Stimulated activated naive CD4-positive, alpha-beta T cell treated with Interleukin-2 at 50 U/mL for 16 hours (primary cell): ENCODE measurements around the gene IL17B.

Experiments
- DNase-seq: peaks from one replicate; lab custom pipeline; 2025; lab: John Stamatoyannopoulos, UW

The IL17B gene

DNA sequence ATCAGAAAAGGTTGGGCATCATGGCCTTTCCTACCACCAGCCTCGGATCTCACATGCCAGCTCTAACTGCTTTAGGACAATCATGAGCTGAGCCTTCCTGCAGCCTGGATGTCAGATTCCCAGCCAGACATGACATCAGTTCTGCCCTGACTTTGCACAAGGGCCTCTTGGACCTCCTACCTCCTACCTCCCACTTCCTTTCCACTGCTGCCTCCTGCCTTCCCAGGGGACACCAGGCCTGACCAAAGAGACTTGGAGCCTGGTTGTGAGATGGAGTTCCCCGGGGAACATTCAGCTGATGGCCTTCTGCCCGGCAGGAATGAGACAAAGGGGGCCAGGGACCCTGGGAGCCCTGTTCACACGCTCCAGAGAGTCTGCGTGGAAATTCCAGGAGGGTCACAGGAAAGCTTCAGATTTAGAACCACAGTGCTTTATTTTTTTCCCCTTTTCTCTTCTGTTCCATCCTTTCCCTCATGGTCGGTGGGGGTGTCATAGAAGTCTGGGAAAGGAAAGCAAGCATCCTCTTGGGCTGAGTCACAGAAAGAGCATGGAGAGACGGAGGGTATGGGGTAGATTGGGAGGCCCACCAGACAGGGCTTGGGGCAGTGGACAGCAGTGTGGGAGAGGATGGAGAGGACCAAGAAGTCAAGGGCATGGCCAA is 35.4 kb upstream of the IL17B start:
- DNase-seq: no peak

DNA sequence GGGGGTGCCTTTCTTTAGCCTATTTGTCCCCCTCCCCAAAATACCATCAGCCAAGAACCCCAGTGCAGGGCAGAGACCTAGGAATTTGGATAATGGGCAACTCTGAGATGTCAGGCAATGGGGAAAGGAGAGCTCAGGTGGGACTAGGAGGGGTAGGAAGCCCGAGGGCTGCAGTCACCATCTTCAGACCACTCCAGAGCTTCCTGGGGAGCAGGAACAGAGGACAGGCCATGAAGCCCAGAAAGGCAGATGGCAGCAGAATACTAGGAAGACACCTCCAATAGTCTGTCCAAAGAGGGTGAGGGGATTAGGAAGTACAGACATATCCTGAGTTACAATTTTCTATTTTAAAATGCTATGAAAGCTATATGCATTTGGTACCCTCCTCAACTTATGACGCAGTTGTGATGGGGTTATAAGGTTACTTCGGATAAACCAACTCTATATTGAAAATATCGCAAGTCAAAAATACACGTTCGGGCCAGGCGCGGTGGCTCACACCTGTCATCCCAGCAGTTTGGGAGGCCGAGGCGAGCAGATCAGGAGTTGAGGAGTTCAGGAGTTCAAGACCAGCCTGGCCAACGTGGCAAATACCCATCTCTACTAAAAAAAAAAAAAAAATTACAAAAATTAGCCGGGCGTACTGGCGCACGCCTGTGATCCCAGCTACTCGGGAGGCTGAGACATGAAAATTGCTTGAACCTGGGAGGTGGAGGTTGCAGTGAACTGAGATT is 34.6 kb upstream of the IL17B start:
- no peak for DNase-seq

DNA sequence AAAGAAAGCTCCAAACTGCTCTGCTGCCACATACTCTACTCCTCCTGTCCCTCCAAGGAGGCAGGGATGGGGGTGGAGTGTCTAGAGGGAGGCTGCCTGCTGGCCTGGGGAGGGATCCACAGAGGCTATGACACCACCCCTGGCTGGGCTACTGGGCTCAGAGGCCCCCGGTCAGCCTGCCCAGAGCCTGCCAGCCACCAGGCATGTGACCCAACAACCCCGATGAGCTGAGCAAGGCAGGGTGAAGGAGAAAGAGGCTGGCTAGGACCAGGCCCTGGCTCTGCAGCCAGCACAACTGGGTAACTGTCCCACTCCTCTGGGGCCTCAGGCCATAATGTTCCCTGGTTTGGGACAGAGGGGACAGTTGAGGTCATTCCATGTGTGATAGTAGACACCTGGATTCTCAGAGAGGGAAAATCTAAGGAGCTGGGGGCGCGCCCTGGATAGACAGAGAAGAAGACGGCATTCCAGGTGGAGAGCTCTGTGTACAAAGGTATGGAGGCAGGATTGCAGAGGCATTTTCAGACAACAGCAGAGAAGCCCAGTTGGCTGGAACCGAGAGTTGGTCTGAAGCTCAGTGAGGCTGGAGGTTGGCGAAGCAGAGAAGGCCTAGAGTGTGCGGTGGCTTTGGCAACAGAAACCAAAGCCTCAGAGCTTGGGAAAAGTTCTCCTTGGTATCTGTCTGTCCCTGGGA is 33.8 kb upstream of the IL17B start:
- no peak for DNase-seq

DNA sequence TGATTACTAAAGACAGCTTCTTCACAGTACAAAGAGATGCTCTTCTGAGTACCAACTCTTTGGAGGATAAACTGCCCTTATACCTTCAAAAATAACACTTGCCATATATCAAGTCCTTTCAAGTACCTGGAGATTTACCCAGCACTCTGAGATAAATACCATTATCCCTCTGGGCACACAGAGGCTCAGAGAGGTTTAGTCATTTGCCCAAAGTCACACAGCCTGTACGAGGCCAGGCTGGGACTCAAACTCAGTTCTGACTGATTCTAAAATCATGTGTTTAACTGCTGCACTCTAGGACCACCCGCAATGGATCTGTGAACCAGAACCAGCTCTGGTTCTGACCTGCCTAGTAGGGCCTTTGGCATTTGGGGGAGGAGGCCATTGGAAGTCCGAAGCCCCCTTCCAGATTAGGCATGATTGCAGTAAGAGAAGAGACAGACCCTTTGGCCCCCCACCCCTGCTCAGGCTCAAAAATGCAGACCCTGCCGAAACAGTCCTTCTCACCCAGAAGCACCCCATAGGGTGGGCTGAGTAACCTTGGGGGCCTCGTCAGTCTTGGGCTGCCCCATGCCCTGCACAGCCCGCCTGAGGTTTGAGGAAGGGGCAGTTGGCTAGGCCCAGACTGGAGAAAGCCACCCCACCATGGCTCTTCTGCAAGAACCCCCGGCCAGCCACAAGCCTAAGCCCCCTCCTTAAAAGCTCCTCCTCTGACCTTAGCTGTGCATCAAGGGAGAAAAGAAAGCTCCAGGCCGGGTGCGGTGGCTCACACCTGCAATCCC is 32.8 kb upstream of the IL17B start:
- DNase-seq: no peak

DNA sequence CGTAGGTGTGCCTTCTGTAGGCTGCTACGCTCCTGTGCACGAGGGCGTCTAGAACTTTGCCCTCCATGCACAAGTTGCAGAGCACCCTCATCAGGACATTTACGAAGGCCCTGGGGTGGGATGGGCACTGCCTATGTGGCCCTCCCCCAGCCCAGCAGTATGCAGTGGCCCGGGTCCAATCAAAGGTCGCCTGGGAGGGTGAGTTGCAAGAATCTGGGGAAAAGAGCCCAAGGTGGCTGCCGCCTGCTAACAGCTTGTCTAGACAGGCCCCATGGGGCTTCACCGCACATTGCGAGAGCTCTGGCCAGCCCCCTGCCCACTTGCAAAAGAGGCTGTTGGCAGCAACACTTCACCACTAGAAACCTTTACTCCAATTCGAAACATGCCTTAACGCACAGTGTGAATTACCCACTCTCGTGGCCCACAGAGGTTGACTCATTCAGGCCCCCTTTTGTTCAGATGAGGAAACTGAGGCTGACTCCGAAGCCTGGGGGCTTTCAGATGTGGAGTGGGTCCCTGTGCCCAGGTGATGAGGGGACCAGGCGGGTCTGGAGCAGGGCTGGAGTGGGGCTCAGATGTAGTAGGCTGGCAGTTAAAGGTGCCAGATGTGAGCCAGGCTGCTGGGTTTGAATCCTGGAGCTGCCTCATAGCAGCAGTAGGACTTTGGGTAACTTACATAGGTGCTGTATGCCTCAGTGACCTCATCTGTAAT is 31.8 kb upstream of the IL17B start:
- no peak for DNase-seq

DNA sequence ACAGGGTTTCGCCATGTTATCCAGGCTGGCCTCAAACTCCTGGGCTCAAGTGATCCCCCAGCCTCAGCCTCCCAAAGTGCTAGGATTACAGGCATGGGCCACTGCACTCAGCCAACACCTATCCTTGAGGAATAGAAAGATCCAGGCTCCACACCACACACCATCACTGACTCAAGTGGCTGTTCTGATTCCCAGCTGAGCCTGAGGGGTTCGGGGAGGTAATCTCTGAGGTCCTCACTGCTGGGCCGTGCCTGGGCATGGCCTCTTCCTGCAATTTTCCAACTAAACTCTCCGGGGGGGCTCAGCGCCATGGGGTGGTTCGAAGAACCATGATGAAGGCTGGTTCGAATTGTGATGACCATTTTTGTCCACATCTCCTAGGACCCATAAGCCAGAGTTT is 31.0 kb upstream of the IL17B start:
- no peak for DNase-seq

DNA sequence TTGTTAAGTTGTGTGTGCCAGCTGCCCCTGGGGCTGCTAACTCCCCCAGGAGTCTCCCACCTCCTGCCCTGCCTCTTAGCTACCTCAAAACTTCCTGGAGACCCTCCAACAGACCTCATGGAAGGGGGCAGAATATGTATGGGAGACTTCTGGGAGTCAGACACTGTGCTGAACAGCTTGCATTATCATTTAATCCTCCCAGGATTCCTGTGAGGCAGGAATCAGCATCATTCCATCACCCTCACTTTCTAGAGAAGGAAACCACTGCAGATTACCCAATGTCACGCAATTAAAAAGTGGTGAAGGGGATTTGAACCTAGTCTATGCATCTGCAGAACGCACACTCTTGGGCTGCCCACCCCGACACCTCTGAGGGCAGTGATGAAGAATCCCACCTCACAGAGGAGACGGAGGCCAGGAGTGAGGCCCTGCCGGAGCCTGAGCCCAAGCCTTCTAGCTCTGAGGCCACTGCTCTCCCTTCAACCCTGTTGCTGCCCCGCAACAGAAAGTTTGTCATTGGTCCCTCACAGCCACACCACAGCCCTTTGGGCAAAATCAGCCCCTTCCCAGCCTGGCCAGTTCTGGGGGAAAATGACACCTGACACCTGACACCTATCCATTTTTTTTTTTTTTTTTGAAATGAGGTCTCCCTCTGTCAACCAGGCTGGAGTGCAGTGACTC is 30.3 kb upstream of the IL17B start:
- DNase-seq: no peak

DNA sequence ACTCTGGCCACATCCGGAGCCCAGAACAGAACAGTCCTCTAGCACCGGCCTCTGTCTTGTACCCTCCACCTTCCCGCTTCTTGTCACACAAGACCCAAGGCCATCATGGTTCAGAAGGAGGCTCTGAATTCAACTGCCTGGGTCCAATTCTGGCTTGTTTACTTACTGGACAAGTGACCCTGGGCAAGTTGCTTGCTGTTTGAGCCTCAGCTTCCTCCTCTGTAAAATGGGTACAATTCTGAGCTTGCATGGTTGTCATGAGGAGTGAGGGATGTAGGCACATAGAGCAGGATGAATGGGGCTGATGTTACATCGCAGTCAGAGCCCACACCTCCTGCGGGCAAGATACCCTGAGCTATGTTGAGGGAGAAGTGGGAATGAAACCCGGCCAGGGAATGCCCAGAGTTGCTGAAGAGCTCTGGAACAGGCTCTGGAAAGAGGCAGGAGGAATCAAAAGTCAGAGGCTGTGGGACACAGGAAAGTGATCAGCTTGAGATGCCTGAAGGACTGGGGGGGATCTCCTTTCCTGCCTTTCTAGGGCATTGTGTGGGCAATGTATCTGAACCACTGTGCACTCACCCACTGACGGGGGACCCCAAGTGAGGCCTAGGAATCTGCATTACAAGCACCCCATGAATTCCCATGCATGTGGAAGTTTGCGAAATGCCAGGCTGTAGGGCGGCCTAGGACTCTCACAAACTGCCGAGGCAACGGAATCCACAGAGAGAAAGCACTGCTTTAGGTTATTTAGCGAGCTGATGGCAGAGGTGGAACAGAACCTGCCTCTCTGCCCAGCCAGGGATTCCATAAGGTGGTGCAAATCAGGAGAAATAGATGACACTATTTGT is 29.4 kb upstream of the IL17B start:
- no peak for DNase-seq

DNA sequence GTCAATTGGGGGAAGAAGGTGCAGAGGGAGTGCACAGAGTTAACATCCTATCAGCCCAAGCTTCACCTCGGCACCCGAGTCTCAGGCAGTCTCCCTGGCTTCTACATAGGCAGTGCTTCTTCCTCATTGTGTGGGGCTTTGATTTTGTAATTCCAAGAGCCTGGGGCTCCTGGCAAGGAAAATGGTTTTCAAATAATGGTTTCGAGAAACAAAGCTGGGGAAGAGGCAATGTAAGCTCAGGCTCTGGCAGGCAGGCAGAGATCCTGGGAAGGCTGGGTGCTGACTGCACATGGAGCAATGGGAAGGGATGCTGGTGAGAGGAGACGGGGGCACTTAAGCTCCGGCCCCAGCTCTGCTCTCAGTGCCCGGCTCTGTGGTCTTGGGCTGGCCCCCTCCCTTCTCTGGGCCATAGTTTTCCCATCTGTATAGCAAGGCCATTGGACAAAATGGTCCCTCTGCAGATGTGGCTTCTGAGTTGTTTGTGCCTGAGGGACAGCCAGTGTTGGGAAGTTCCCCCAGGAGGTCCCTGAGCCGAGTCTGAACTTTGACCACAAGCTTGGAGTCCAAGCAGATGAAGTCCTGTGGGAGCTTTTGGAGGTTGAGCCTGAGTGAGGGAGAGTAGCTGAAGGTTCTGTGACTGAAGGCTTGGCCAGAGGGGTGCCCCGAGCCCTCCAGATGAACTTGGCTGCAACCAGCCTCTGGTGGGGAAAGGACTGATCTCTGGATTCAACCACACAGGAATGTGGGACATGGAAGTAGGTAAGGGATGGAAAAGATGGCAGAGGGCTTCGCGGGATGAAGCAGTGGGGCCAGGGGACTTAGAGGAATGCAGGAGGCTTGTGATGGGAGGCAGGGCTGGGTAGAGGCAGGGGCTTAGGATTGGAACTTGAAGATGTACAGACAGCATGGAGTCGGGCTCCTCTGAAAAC is 28.5 kb upstream of the IL17B start:
- no peak for DNase-seq

DNA sequence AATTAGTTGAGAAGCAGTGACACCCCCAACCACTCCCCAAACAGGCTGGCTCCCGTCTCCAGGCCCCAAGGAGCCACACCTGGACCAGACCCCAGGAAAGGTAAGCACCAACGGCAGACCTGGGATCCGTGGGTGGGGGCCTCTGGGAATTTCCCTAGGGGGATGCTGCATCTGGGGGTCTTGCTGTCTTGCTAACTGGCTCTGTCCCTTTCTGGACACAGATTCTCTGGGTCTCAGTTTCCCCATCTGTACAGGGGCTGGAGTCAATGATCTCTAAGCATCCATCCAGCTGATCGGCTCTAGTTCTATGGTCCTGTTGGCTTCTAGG is 27.9 kb upstream of the IL17B start:
- DNase-seq: no peak

DNA sequence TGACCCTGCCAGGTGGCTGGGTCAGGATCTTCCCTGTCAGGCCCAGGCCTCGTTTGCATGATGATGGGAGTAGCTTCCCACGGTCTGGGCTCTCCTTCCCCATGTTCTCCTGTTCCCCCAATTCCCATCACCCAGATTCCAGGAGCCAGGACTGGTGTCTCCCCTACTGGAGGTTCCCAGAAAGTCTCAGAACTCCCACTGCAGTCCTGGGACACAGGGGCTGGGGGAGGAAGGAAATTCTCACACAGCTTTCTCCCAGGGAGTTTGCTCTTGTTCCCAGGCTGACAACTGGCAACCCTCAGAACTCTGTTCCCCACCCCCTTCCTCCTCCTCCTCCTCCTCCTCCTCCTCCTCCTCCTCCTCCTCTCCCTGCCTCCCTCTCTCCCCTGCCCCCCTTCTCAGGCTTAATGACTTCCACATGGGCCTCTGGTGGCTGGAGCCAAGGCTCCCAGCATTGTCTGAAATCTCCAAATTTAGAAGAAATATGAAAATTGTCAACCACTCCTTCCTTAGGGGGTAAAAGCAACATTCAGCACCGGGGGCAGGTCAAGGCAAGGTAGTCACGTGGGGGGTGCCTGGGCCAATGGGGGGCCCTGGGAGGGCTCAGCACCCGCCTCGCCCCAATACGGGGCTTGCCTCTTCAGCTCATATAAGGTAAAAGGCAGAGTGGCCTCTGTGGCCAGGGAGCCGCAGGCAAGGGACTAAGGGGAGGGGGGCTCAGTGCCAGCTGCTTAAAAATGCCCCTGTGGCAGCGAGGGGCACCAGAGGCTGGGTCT is 27.3 kb upstream of the IL17B start:
- no peak for DNase-seq

DNA sequence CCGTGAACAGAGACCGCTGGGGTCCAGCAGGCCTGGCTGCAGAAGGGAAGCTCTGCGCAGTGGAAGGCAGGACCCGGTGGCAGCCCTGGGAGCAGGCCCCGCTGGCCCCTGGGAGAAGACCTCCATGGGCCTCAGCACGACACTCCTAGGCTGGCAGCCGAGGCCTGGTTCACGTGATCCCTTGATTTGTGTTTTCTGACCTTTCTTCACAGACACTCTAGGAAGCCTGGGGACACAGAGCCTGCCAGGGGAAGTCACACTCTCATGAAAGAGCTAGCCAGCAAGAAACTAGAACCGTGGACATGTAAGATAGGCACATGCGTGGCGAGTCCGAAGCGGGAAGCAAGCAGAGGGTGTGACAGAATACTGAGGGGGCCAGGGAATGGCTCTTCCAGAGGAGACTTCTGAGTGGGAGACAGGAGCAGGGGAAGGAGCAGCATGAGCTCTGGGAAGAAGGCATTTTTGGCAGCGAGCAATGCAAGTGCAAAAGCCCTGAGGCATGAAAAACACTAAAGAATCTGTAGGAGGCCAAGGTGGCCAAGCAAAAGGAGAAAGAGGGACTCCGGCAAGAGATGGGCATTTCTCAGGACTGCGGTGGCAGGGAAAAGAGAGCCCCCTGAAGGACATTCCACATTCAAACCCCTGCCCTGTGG is 26.6 kb upstream of the IL17B start:
- DNase-seq: no peak

DNA sequence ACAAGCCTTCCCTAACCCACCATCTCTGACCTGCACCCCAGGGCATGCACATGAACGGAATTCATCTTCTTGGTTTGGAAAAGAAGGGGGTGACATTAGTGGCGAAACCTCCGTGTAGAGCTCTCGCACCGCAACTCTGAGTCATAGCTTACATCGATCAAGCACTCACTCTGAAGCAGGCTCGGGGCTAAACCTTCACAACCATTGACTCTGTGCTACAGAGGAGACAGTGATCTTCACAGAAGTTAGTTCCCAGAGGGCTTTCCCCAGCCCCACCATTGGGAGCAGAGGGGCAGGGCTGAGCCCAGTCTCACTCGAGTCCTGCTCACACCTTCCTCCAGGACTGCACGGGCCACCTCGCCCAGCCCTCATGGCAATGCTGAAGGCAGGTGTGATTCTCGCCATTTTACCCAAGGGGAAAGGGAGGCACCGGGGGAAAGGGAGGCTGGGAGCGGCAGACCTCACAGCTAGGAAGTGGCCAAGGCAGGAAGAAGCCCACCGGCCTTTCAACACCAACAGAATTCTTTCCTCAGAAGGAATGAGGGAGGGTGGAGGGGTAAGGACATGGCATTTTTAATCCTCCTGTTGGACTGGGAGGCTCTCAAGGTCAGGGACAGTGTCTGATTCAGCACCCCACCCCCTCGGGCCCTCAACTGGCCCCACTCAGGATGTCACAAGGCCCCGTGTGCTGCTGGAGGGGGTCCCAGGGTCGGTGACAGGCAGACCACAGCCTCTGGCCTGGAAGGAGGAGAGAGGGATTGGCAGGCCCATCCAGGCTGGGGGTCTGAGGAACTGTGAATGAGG is 25.9 kb upstream of the IL17B start:
- no peak for DNase-seq

DNA sequence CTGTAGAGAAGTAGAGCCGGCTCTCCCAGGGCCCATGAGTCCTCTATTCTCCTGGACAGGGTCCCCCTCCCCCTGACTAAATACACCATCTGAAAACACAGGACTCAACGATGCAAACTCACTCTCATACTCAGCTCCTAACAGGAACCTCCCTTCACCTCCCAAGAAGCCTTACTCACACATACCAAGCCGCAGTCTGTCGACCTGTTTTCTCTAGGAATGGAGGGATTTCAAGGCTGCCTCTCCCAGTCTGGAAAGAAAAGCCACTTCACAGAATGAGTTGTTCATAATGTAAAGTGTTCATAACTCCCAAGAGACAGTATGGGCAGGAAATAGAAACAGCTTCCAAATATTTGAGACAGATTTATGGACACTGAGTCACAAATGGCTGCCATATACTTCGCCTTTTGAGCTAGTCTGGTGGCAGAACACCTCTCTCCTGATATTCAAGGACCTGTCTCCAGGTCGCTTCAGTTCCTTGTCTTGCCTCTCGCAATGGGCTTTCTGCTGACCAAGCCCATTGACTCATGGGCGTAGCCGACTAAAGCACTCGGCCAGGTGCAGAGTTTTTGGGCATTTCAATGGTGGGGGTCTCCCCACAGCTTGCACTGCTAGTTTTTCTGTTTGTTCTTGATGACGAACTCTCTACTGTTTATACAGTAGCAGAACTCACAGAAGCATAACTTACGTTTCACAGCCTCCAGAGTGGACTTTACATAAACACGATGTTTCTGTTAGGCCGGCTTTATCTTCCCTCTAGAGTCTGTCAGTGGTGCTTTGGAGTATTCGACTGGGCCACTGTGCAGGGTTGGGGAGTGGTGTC is 25.0 kb upstream of the IL17B start:
- no peak for DNase-seq

DNA sequence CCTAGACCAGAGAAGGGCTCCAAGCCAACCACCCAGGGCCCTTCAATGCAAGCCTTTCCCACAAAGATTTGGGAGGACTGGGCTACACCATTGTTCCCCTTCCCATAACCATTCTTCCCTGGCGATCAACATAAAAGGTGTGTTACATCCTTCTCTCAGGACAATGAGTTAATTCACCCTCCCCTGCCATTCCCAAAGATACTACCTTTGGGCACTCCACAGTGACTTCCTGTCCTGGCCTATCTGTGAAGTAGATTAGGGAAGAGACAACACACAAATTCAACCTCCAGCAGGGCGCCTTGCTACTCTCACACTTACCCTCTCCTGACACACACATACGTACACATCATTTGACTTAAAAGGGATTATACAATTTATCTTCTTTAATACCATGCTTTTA is 23.2 kb upstream of the IL17B start:
- no peak for DNase-seq

DNA sequence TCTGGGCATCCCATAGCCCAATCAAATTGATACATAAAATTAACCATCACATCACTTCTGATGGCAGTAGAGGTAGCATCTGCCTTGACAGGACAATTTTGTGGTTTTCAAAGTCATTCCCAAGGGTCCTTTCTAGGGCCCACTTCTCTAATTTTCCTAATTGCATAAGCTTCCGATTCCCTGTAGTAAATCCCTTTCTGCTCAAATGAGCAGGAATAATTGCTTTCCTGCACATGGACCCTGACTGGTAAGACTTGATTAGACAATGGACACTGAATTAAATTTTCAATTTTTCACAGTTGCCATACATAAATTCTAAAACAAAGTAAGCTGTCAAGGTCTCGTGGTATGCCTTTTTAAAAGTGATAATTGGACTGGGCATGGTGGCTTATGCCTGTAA is 22.0 kb upstream of the IL17B start:
- DNase-seq: no peak
